Adrenal gland (tissue), 12 donors: ENCODE measurements around the gene ITIH2. TPM values are rescaled to one million over a fixed set of nuclear protein-coding genes. Genes with fewer than 3 reads are reported as not detected.

Experiments
- DNase-seq, 7 donors: peaks; one replicate each; pipeline ENCODE4 v3.0.0-alpha.2; 2019 to 2020
- H3K27ac ChIP-seq, 5 donors: fragments of 200-600 bp; sonication (generic) in 4 of 5; 1 replicate in 3 of 5; 2 replicates in 2 of 5; pipeline versions ENCODE4 v1.5.1 to v1.8.0; 2016 to 2020; ENCODE audit warnings: mild to moderate bottlenecking in 1 of 5
- H3K27me3 ChIP-seq: fragments of 200-600 bp; 2 replicates; pipeline ENCODE4 v1.8.0; 2021
- H3K36me3 ChIP-seq, 2 donors: fragments of 200-600 bp; replicated peaks in 1 of 2; 1 replicate in 1 of 2; 2 replicates in 1 of 2; pipeline versions ENCODE4 v1.5.1 to v1.8.0; 2018 to 2022
- H3K4me1 ChIP-seq, 2 donors: fragments of 200-600 bp; replicated peaks in 1 of 2; 1 replicate in 1 of 2; 2 replicates in 1 of 2; pipeline versions ENCODE4 v1.5.1 to v1.8.0; 2018 to 2021
- H3K4me3 ChIP-seq, 4 donors: fragments of 200-600 bp; sonication (generic) in 3 of 4; one replicate each; pipeline ENCODE4 v1.5.1; 2016 to 2018
- H3K9me3 ChIP-seq, 3 donors: fragments of 200-600 bp; sonication (generic) in 1 of 3; replicated peaks in 1 of 3; 1 replicate in 2 of 3; 2 replicates in 1 of 3; pipeline versions ENCODE4 v1.5.1 to v1.8.0; 2016 to 2021
- CTCF ChIP-seq, 6 experiments: fragments of 450-650 bp in 4 of 6; fragments of 200-600 bp in 2 of 6; sonication (generic) in 1 of 6; IDR thresholded peaks; 1 replicate in 5 of 6; 2 replicates in 1 of 6; pipeline versions ENCODE4 v1.5.1 to v1.8.0; 2016 to 2021; ENCODE audit warnings: antibody characterized with exemption in 6 of 6, mild to moderate bottlenecking in 2 of 6, moderate library complexity in 1 of 6
- POLR2A ChIP-seq, 2 donors: fragments of 450-650 bp; IDR thresholded peaks; one replicate each; pipeline ENCODE4 v1.6.1; 2017; ENCODE audit warnings: antibody characterized with exemption in 2 of 2, mild to moderate bottlenecking in 2 of 2, moderate library complexity in 1 of 2
- WGBS, 4 donors: extraction: QIAGEN DNeasy Blood & Tissue Kit in 2 of 4; methylation state at CpG; one replicate each; pipeline versions ENCODE4 v1.1.5 to v1.1.7; 2013 to 2017; 5-methylcytosine and 5-hydroxymethylcytosine counted together
- intact Hi-C, 2 donors: fragments of 100-400 bp; cut with DNase I; formaldehyde crosslinking; loops; one replicate each; pipeline versions ENCODE4 v1.14.1 to v1.15.0; 2022 to 2023
- polyA plus RNA-seq, 3 donors: library from polyadenylated mRNA; stranded (reverse); fragments of 200-250 nt in 2 of 3; fragments of 350-450 nt in 1 of 3; fragmentation: Illumina TruSeq in 1 of 3; extraction: RNeasy Lipid Tissue Mini Kit (QIAGEN cat#74804) in 1 of 3; gene quantifications; one replicate each; pipeline ENCODE4 v1.2.3, GENCODE V29; 2013 to 2014
- total RNA-seq, 9 donors: library from RNA; depleted of rRNA in 4 of 9; stranded (reverse); fragments of >200 nt in 4 of 9; fragments of 120-200 nt in 1 of 9; fragmentation: NEBNext Ultra II Directional in 1 of 9; extraction: Animal tissue kit (Norgen Biotek cat#: 25700) in 1 of 9; gene quantifications; one replicate each; pipeline versions ENCODE4 v1.1.0 to v1.2.4, GENCODE V29; 2013 to 2023
- donor health status: healthy with polysubstance abuse.
- donor health status: Bipolar disorder and iron deficiency.
- donor health status: DM: yes; HTN: yes; CAD: no.
- donor health status: DM: no; HTN: no; CAD: no.
- donor health status: DM: no; HTN: no; CAD: no.
- donor health status: DM: yes; HTN: yes; CAD: no.

ITIH2 gene
- total and polyA plus RNA-seq, 12 donors, result 0.03 to 1.6 (median 0.22) TPM; not detected in 1

DNA sequence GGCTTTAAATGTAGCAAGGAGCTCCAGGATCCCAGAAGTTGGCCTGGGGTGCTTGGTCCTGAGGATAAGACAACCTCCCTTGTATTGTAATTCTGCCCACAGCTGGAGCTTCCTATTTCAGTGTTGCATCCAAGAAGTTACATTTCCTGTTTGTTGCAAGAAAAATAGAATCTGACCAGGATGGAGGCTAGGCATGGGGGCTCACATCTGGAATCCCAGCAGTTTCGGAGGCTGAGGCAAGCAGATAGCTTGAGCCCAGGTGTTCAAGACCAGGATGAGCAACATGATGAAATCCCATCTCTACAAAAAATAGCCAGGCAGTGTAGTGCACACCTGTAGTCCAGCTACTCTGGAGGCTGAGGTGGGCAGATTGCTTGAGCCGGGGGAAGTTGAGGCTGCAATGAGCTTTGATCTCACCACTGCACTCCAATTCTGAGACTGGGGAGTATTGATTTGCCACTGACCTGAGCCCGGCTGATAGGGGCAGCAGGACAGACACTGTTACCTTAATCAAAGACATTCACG is 766 bp upstream of the ITIH2 start:
- Histone ChIP-seq H3K27ac (no peak overlapping the region), H3K4me1 (no peaks in the 10 kb centered on the region), H3K27me3 (no peaks in the 10 kb centered on the region), H3K9me3 (no peaks in the 10 kb centered on the region), H3K4me3 (no peak overlapping the region), H3K36me3 (no peaks in the 10 kb centered on the region)
- no peak for TF ChIP-seq CTCF (IDR thresholded peaks at IDR 0.05)
- no peak for TF ChIP-seq POLR2A (IDR thresholded peaks at IDR 0.05)
- intact Hi-C loops, result no loop called here
- DNase-seq, result no peak
- WGBS, 4 donors, result 75 to 84% (median 78%) methylated on average over 4 of the region's 4 CpGs

- DNase-seq, result no peak
- WGBS, 4 donors, result 72 to 82% (median 77%) methylated on average over 8 of the region's 8 CpGs
- no peak overlapping the region for H3K27ac ChIP-seq
Measured at GRCh38 chr10:7704071-7705016, 1.2 kb downstream of the ITIH2 start.

DNA sequence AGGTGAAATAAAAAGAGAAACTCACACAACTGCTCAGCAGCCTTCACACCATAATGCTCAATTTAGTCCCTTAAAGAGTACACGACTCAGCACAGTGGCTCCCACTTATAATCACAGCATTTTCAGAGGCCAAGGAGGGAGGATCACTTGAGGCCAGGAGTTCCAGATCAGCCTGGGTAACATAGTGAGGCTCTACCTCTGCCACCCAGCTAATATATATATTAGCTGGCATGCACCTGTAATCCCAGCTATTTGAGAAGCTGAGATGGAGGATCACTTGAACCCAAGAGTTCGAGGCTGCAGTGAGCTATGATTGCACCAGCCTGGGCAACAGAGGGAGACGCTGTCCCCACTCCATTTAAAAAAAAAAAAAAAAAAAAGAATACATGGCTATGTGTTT is 2.2 kb downstream of the ITIH2 start:
- Histone ChIP-seq H3K27ac (no peak overlapping the region), H3K9me3 (no peaks in the 10 kb centered on the region), H3K27me3 (no peaks in the 10 kb centered on the region), H3K36me3 (no peaks in the 10 kb centered on the region), H3K4me1 (no peaks in the 10 kb centered on the region), H3K4me3 (no peak overlapping the region)
- no peak for DNase-seq
- TF ChIP-seq POLR2A (IDR thresholded peaks at IDR 0.05), result no peak
- no peak for TF ChIP-seq CTCF (IDR thresholded peaks at IDR 0.05)
- intact Hi-C loops, result no loop called here
- 71 to 80% (median 76%) methylated on average over 3 of the region's 3 CpGs for WGBS, 4 donors

More at GRCh38 chr10:7704071-7705016, 1.2 kb downstream of the ITIH2 start:
- TF ChIP-seq CTCF (IDR thresholded peaks at IDR 0.05), result no peak
- TF ChIP-seq POLR2A (IDR thresholded peaks at IDR 0.05), result no peak
- intact Hi-C loops, result no loop called here
- H3K9me3 ChIP-seq, result no peaks in the 10 kb centered on the region
- H3K4me1 ChIP-seq, result no peaks in the 10 kb centered on the region
- no peaks in the 10 kb centered on the region for H3K27me3 ChIP-seq
- H3K36me3 ChIP-seq, result no peaks in the 10 kb centered on the region
- H3K4me3 ChIP-seq, result no peak overlapping the region

- no peak for DNase-seq
- intact Hi-C loops, result no loop called here
- Histone ChIP-seq H3K36me3 (no peaks in the 10 kb centered on the region), H3K27ac (no peak overlapping the region), H3K27me3 (no peaks in the 10 kb centered on the region), H3K9me3 (no peaks in the 10 kb centered on the region), H3K4me3 (no peak overlapping the region), H3K4me1 (no peaks in the 10 kb centered on the region)
- whole genome bisulfite sequencing, 4 donors, result 73 to 85% (median 76%) methylated on average over 4 of the region's 4 CpGs
- TF ChIP-seq POLR2A (IDR thresholded peaks at IDR 0.05) (no peak), CTCF (IDR thresholded peaks at IDR 0.05) (no peak)
Measured at GRCh38 chr10:7706534-7707073, 3.5 kb downstream of the ITIH2 start.
